ENCODE data around the gene UBFD1.

- no peak for TF ChIP-seq CTCF (IDR thresholded peaks at IDR 0.05)
- TF ChIP-seq POLR2A (IDR thresholded peaks at IDR 0.05), result no peak
Measured at GRCh38 chr16:23516366-23517137, 41.0 kb upstream of the UBFD1 start.
